GM19023 (cell line): Measurements from ENCODE around the gene MELTF.

Experiments used
- ATAC-seq: cut with Tn5 transposase; IDR thresholded peaks from one replicate; pipeline ENCODE4 v1.9.1; 2021; ENCODE audit warnings: mild to moderate bottlenecking, moderate library complexity; ENCODE audit not compliant: unreplicated experiment

The MELTF gene

GRCh38 chr3:197010556-197011351, 18.9 kb downstream of the MELTF start:
- no peak for ATAC-seq

GRCh38 chr3:197009532-197010019, 20.0 kb downstream of the MELTF start:
- ATAC-seq, result no peak

GRCh38 chr3:197008436-197009209, 21.0 kb downstream of the MELTF start:
- ATAC-seq, result no peak

GRCh38 chr3:197007953-197008352, 21.7 kb downstream of the MELTF start:
- no peak for ATAC-seq

GRCh38 chr3:197007296-197007940, 22.2 kb downstream of the MELTF start:
- no peak for ATAC-seq

GRCh38 chr3:197006860-197007259, 22.8 kb downstream of the MELTF start:
- ATAC-seq, result no peak

GRCh38 chr3:197006446-197006845, 23.2 kb downstream of the MELTF start:
- ATAC-seq, result no peak

- ATAC-seq, result peak; percentile 7
Observed at GRCh38 chr3:197003461-197004385, 25.9 kb downstream of the MELTF start.

GRCh38 chr3:197002701-197003454, 26.7 kb downstream of the MELTF start:
- ATAC-seq, result peak; percentile 72

- ATAC-seq, result peak; percentile 4
Observed at GRCh38 chr3:197001972-197002700, 27.5 kb downstream of the MELTF start.

- ATAC-seq, result no peak
Observed at GRCh38 chr3:197001106-197001971, 28.3 kb downstream of the MELTF start.

GRCh38 chr3:197000211-197000610, 29.4 kb downstream of the MELTF start:
- ATAC-seq, result no peak

- ATAC-seq, result no peak
Observed at GRCh38 chr3:196998966-196999760, 30.5 kb downstream of the MELTF start.

- ATAC-seq, result no peak
Observed at GRCh38 chr3:196997311-196997710, 32.3 kb downstream of the MELTF start.

- no peak for ATAC-seq
Observed at GRCh38 chr3:196996454-196997265, 33.0 kb downstream of the MELTF start.

- ATAC-seq, result no peak
Observed at GRCh38 chr3:196995646-196996355, 33.8 kb downstream of the MELTF start.
